22Rv1 (cell line): ENCODE measurements around the gene KCNK13.

Experiments used
- ZFX ChIP-seq: fragments of 450-650 bp; IDR thresholded peaks from 2 replicates; pipeline ENCODE4 v1.6.1; 2017; ENCODE audit warnings: antibody characterized with exemption, borderline replicate concordance
- TF ChIP-seq, protein P1 (sequence below): fragments of 450-650 bp; IDR thresholded peaks from 2 replicates; pipeline ENCODE4 v1.5.1; 2017; ENCODE audit warnings: mild to moderate bottlenecking

DNA sequence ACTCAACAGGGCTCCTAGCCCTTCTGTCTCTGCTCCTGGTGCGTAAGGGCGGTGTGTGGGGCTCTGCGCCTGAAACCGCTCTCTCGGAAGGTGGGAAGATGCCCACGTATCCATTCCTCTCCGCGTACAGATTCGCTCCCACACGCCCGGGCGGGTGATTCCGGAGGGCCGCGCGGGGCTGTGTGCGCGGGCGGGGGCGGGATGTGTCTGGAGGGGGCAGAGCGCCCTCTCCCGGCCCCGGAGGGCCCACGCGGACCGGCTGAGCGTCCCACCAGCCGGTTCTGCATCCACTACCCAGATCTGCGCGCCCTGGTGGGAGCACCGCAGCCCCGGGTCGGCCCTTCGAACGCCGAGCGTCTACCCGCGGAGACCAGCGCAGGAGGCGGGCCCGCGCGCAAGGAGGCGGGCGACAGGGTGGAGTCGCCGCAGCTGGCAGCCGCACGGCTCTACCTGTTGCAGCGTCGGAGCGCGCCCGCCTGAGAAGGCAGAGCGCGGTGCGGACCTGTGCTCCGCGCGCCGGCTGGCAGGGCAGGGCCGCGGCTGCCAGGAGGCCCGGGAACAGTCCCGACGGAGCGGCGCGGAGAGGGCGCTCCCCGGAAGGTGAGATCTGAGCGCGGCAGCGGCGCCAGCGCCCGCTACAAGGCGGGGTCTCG, 1.4 kb upstream of the KCNK13 start:
- TF ChIP-seq, protein P1, sequence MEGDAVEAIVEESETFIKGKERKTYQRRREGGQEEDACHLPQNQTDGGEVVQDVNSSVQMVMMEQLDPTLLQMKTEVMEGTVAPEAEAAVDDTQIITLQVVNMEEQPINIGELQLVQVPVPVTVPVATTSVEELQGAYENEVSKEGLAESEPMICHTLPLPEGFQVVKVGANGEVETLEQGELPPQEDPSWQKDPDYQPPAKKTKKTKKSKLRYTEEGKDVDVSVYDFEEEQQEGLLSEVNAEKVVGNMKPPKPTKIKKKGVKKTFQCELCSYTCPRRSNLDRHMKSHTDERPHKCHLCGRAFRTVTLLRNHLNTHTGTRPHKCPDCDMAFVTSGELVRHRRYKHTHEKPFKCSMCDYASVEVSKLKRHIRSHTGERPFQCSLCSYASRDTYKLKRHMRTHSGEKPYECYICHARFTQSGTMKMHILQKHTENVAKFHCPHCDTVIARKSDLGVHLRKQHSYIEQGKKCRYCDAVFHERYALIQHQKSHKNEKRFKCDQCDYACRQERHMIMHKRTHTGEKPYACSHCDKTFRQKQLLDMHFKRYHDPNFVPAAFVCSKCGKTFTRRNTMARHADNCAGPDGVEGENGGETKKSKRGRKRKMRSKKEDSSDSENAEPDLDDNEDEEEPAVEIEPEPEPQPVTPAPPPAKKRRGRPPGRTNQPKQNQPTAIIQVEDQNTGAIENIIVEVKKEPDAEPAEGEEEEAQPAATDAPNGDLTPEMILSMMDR = peak; percentile 73
- no peak for TF ChIP-seq ZFX
